ENCODE measurements around the gene CAND2.
"Not testable (repeated sequence)": the region's sequence is repeated elsewhere in the genome, so short reads cannot be mapped to it uniquely, and the experiment has no call there.

Gene CAND2

GRCh38 chr3:12868039-12869034 lies 71.9 kb downstream of the CAND2 start:
- peak; percentile 59 to 67 for DNase-seq

GRCh38 chr3:12869035-12869621 lies 72.6 kb downstream of the CAND2 start:
- DNase-seq, result peak; percentile 14 to 28

GRCh38 chr3:12870942-12871341 lies 74.5 kb downstream of the CAND2 start:
- peak; percentile 54 to 62 for DNase-seq

- DNase-seq, result no peak
These were observed 75.0 kb downstream of the CAND2 start for GRCh38 chr3:12871404-12871983.

GRCh38 chr3:12875857-12876836 lies 79.7 kb downstream of the CAND2 start:
- DNase-seq, result peak in 1 of 2 donors; percentile 15

GRCh38 chr3:12877040-12877439 lies 80.6 kb downstream of the CAND2 start:
- DNase-seq, result no peak

- DNase-seq, result no peak
These were observed 81.7 kb downstream of the CAND2 start for GRCh38 chr3:12878141-12878574.

- not testable (repeated sequence) for DNase-seq
These were observed 82.3 kb downstream of the CAND2 start for GRCh38 chr3:12878758-12879157.

- no peak for DNase-seq
These were observed 82.8 kb downstream of the CAND2 start for GRCh38 chr3:12879191-12879815.

- not testable (repeated sequence) for DNase-seq
These were observed 85.4 kb downstream of the CAND2 start for GRCh38 chr3:12881858-12882257.

- DNase-seq, result no peak
These were observed 86.1 kb downstream of the CAND2 start for GRCh38 chr3:12882336-12883310.

GRCh38 chr3:12884186-12884680 lies 87.8 kb downstream of the CAND2 start:
- no peak for DNase-seq

Measured in CD4-positive, alpha-beta T cell treated with Interleukin-1 beta for 1 hour (primary cell).